ENCODE results near the gene MEI1.

MEI1 gene

GRCh38 chr22:41816241-41816640 lies 116.9 kb downstream of the MEI1 start:
- DNase-seq (ENCODE audit: low spot score) = no peak
- no peak for TF ChIP-seq CTCF (IDR thresholded peaks at IDR 0.05; ENCODE audit: borderline replicate concordance, control extremely low read depth, extremely low read depth, insufficient read depth, missing control alignments)

GRCh38 chr22:41816871-41817270 lies 117.6 kb downstream of the MEI1 start:
- TF ChIP-seq CTCF (IDR thresholded peaks at IDR 0.05; ENCODE audit: borderline replicate concordance, control extremely low read depth, extremely low read depth, insufficient read depth, missing control alignments) = no peak
- in situ Hi-C loops (cut with MboI; ENCODE audit: low sequenced_read_pairs, unreplicated experiment) = no loop called here
- DNase-seq (ENCODE audit: low spot score) = no peak

More at GRCh38 chr22:41816241-41816640, 116.9 kb downstream of the MEI1 start:
- in situ Hi-C loops (cut with MboI; ENCODE audit: low sequenced_read_pairs, unreplicated experiment) = no loop called here

GRCh38 chr22:41818011-41818410 lies 118.7 kb downstream of the MEI1 start:
- in situ Hi-C loops (cut with MboI; ENCODE audit: low sequenced_read_pairs, unreplicated experiment) = no loop called here
- TF ChIP-seq CTCF (IDR thresholded peaks at IDR 0.05; ENCODE audit: borderline replicate concordance, control extremely low read depth, extremely low read depth, insufficient read depth, missing control alignments) = no peak
- no peak for DNase-seq (ENCODE audit: low spot score)

- in situ Hi-C loops (cut with MboI; ENCODE audit: low sequenced_read_pairs, unreplicated experiment) = no loop called here
- TF ChIP-seq CTCF (IDR thresholded peaks at IDR 0.05; ENCODE audit: borderline replicate concordance, control extremely low read depth, extremely low read depth, insufficient read depth, missing control alignments) = no peak
- DNase-seq (ENCODE audit: low spot score) = no peak
These were observed 119.3 kb downstream of the MEI1 start for GRCh38 chr22:41818596-41818995.

- DNase-seq (ENCODE audit: low spot score) = no peak
- in situ Hi-C loops (cut with MboI; ENCODE audit: low sequenced_read_pairs, unreplicated experiment) = no loop called here
- TF ChIP-seq CTCF (IDR thresholded peaks at IDR 0.05; ENCODE audit: borderline replicate concordance, control extremely low read depth, extremely low read depth, insufficient read depth, missing control alignments) = no peak
These were observed 120.0 kb downstream of the MEI1 start for GRCh38 chr22:41819257-41819656.

- no peak for TF ChIP-seq CTCF (IDR thresholded peaks at IDR 0.05; ENCODE audit: borderline replicate concordance, control extremely low read depth, extremely low read depth, insufficient read depth, missing control alignments)
- in situ Hi-C loops (cut with MboI; ENCODE audit: low sequenced_read_pairs, unreplicated experiment) = no loop called here
- DNase-seq (ENCODE audit: low spot score) = no peak
These were observed 121.1 kb downstream of the MEI1 start for GRCh38 chr22:41820447-41820846.

Measured in GM13976 (cell line).